Activated CD8-positive, alpha-beta memory T cell treated with anti-CD3 and anti-CD28 coated beads, Interleukin-2, amount 50 U/mL, for 1 hour (primary cell): ENCODE results near the gene ATCAY.
"Not testable (repeated sequence)": the region's sequence is repeated elsewhere in the genome, so short reads cannot be mapped to it uniquely, and the experiment has no call there.

Experiments
- DNase-seq: peaks from one replicate; pipeline ENCODE4 v3.0.0-alpha.2; 2020; ENCODE audit errors: extremely low read depth

The ATCAY gene

DNA sequence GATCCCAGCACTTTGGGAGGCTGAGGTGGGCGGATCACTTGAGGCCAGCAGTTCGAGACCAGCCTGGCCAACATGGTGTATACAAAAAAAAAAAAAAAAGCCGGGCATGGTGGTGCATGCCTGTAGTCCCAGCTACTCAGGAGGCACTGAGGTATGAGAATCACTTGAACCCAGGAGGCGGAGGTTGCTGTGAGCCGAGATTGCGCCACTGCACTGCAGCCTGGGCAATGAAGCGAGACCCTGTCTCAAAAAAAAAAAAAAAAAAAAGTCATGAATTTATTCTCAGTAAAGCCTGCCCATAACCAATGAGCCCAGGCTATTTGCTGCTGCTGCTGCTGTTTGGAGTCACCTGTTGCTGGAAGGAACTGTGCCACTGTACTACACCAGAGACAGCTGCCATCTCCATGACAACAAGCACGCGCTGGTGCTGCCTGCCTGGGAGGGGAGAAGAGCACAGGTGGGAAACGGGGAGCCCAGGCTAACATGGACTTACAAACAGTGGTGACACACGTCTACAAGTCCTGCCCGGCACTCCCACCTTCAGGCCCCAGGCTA lies 23.0 kb upstream of the ATCAY start:
- no peak for DNase-seq

DNA sequence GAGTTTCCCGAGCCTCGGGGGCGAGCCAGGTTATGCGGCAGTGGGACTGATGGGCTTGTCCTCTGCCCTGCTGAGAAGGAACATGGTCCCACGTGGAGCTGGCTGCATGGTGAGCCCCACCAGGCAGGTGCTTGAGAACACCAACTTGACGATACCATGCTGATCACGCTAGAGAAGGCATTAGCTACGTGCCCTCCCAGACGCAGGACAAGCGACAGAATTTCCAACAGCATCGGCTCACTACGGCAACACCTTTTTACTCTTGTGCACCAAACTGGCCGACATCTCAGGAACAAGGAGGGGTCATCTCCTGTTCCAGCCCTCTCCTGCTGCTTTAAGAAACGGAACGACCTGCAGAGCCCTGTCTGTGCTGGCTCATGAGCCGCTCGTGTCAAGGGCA lies 20.0 kb upstream of the ATCAY start:
- no peak for DNase-seq

DNA sequence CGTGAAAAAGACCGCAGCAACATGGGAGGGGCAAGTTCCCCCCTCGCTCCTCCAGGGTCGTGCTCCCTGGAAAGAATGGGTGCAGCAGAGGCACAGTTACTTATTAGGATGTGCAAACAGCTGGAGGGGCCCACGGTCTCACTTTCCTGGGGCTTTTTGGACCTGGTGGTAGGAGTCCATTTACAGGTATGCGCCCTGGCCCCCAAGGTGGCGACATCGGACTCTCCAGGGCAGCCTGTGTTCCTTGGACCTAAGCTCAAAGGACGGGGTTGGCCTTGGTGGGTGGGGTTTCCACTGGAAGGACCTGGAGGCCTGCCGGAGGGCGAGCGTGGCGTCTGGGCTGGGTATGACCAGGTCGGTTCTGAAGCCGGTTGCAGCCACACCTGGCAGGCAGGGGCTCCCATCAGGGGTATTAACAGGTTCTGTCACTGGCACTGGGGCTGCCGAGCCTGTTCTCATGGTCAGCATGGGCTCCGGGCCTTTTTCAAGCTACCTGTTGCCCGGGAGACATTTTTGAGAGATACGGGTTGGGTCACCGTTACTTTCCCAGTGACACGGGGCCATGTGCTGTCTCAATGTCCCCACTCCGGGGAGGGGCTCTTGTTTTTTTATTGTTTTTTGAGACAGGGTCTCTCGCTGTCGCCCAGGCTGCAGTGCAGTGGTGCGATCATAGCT lies 17.5 kb upstream of the ATCAY start:
- no peak for DNase-seq

DNA sequence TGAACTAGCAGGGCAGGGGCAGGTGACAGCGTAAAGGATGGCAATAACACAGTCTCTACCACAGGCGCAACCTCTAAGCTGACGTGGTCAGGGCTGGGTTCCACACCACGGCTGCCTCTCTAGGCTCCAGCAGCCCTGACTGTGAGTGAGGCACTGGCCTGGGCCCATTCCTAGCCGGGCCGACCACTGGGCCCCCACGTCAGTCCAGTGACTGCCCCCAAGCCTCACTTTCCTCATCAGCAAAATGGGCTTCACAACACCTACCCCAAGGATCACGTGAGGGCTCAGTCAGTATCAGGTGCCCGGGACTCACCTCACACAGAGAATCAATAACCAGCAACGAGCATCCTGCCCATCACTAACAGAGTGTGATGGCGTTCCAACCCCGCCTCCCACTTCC lies 16.8 kb upstream of the ATCAY start:
- no peak for DNase-seq

DNA sequence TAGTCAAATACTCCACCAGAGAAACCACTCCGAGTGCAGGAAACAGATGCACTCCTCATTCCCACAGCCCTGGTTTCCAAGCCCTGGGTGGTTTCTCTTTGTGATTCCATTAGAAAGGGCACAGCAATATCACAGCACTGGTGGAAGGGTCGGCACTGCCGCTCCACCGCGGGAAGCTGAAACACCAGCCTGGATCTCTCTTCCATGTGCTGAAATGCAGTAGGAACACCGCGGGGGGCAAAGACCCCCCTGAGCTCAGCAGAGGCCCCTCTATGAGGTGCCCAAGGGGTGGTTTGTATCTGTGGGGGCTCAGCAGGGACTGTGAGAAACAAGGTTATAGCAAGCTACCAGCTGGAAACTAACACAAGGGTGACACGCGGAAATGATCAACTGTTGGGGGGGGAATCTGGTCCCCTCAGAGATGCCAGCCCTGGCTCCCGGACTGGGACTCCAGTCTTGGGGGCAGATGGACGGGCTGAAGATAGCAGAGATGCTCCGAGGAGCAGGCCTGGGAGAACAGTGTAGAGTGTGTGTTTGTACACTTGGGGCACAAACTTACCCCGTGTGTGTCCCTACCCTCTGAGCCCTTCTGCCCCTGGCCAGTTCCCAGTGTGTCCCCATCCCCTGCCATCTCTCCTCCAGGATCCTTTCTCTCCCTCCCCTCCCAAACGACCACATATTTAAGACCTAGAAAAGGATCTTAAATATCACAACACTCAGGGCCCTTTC lies 13.4 kb upstream of the ATCAY start:
- DNase-seq, result no peak

DNA sequence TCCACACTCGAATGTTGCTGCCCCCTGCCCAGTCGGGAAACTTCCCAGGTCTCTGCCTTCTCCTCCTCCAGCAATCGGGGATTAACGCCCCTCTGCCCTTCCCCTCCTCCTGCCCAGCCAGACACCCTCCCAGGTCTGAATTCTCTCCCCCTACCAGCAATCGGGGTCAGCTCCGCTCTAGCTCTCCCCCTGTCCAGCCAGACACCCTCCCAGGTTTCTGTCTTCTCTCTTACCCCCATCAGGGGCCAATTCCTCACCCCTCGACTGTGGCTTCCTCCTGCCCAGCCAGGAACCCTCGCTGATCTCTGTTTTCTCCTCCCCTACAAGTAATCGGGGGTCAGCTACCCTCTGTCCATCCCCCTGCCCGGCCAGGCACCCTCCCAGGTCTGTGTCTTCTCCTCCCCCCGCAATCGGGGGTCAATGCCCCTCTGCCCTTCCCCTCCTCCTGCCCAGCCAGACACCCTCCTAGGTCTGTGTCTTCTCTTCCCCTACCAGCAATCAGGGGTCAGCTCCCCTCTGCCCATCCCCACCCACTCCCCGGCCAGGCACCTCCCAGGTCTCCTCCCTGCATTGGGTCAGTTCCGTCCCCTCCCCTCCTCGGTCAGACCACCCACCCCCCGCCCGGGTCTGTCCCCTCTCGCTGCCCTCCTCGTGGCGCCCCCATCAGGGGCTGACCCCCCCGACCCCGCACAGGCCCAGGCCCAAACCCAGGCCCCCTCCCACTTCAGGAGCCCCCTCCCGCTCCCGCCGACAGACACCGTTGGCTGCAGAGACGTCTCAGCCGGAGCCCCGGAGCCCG lies 12.3 kb upstream of the ATCAY start:
- DNase-seq, result no peak

DNA sequence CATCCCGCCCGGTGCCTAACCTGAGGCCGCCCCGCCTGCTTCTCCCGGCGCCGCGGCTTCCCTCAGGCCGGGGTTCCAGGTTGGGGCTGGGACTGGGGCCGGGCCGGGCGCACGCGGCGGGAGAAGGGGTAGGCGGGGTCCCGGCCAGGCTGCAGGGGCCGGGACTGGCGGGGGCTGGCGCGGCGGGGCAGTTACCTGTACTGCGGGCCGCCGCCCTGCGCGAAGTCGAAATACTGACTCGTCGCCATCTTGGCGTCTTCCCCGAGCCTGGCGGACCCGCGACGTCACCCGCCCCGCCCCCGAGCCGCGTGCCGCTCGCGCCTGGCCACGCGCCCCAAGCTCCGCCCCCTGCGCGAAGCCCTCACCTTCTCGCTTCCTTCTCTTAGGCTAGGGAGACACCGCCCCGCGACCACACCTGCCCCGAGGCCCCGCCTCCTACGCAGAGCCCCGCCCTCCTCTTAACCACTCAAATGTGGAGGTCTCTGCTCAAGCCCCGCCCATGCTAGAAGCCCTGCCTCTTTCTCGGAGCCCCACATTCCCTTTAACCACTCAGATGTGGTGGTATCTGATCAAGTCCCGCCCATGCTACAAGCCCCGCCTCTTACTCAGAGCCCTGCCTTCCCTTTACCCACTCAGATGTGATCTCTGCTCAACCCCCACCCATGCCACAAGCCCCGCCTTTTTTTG lies 11.6 kb upstream of the ATCAY start, which contains the start of gene ZFR2:
TSS of gene ZFR2 (minus strand) at position 269 of the 687 bp plus-strand sequence. CDS start at position 248, 21 bp downstream.
- DNase-seq, result no peak

DNA sequence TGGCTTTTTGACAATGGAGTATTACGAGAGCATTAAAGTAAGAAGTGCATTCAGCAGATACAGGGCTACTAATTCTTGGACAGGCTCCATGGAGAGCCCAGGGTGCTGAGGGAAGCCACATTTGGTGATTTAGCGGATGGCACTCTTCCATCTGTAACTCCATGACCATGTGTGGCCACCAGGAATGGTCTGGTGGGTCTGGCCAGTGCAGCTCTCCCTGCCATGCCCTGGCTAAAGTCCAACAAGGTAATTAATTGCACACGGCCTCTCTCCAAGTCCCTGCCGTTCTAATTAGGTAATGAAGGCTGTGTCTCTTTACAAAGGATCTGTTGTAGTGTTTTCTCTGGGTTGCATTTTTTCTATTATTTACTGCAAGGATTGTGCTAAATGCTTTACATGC lies 7.3 kb upstream of the ATCAY start:
- DNase-seq, result no peak

DNA sequence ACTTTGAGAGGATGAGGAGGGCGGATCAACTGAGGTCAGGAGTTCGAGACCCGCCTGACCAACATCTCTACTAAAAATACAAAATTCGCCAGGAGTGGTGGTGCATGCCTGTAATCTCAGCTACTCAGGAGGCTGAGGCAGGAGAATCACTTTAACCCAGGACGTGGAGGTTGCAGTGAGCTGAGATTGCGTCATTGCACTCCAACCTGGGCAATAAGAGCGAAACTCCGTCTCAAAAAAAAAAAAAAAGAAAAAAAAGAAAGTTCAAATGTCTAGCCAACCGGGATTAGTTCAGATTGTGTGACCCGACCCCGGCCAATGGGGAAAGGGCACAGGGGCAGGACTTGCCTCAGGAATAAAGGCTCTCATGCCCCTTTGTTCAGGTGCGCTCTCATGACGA lies 5.8 kb upstream of the ATCAY start:
- DNase-seq, result not testable (repeated sequence)

DNA sequence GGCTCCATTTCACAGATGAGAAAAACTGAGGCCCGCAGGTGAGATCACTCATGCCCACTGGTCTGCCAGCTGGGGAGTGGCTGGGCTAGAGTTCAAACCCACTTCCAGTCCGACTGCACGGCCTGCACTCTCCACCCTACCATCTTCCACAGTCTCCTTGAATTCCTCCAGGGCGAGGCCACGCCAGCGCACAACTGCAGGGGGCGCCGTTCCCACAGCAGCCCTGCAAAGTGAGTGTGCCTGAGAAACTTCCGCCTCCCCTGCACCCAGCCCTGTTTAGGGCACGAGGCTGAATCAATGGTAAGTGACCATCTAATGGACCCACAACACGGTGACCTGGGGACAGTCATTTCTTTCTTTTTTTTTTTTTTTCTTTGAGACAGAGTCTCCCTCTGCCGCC lies 829 bp upstream of the ATCAY start:
- no peak for DNase-seq

DNA sequence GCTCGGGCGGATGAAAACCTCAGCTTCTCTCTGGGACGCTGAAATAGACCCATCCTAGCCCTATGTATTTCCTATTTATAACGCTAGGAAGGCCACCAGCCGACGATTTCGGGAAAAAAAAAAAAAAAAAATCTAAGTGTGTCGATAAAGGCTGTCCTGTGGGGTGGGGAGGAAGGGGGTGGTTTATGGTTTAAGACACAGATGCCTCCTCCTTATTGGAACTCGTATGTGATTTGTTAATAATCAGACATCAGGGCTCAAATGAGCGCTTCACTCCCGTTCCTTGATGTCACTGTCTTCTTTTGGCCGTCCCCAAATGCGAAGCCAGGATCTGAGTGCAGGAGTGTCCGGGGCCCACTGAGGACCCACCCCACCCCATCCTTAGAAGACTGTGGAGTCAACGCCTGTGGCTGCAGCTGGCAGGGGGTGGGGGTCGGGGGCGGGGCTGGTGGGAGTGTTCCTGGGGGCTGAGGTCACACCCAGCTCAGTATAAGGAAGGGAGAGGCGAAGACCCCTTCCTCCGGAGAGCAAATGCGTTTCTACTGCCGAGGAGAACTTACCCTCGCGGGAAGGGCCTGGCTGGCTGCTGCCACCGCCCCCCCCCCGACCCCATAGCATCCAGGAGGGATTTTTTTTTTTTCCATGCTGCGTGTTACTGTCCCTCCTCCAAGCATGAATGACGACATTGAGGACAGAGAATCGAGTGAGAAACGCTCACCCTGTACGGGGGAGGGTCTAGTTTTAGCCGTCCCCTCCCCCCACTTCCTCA lies 971 bp downstream of the ATCAY start:
- DNase-seq, result no peak

DNA sequence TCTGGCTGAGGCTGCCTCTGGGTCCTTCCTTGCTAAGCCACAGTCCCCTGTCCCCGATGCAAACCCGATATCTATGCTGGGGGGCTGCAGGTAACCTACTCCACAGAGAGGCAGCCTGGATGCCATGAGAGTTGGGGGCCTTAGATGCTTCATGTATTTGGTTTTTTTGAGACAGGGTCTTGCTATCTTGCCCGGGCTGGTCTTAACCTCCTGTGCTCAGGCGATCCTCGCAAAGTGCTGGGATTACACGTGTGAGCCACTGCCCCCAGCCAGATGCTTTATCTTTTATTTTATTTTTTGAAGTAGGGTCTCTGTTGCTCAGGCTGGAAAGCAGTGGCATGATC lies 1.5 kb downstream of the ATCAY start:
- DNase-seq, result no peak

DNA sequence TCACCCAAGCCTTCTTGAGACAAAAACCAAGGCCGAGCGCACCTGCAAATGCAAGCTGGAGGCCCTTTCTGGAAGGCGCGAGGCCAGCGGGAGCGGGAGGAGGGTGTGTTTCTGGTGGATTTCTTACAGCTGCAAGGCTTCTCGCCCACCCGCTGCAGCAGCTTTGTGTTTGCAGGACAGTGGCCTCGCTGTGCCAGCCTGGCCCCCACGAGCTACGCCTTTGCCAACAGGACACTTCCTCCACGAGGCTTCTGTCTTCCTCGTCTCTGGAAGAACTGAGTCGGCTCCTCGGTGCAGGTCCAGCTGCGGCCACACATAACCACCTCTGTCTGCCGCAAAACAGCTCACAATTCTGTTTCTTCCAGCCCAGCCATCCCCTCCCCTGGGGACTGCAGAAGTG lies 10.1 kb downstream of the ATCAY start:
- no peak for DNase-seq

DNA sequence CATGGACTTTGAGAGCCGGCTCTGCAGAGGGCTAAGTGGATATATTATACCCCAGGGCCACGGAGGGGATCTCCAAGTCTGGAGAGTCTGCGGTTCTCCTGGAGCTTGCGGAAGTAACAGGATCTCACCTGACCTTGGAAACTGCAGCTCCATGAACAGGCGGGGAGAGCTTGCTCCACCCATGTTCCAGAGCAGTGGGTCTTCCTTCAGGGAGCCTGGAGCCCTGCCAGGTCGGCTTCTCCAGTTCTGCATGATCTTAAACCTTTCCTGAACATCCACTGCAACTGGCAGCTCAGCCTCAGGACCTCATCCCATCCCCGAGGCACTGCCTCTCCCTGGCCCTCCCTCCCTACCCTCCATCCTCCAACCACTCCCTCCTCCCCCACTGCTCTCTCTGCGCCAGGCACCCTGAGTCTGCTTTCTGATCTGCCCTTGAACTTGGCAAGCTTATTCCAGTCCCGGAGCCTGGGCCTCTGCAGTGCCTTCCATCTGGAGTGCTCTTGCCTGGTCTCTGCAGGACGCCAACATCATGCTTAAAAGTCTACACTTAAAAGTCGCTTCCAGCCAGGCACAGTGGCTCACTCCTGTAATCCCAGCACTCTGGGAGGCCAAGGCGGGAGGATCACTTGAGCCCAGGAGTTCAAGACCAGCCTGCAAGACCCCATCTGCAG lies 13.2 kb downstream of the ATCAY start:
- no peak for DNase-seq

DNA sequence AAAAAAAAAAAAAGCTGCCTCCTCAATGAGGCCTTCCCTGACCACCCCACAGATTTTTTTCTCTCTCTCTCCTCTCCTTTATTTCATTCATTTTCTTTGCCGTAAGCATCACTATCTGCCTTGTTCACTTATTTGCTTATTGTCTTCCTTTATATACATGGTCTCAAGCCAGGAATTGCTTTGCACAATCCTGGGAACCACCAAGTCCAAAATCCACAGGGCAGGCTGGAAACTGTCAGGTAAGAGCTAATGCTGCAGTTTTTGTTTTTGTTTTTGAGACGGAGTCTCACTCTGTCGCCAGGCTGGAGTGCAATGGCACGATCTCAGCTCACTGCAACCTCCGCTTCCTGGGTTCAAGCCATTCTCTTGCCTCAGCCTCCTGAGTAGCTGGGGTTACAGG lies 14.5 kb downstream of the ATCAY start:
- DNase-seq, result not testable (repeated sequence)

DNA sequence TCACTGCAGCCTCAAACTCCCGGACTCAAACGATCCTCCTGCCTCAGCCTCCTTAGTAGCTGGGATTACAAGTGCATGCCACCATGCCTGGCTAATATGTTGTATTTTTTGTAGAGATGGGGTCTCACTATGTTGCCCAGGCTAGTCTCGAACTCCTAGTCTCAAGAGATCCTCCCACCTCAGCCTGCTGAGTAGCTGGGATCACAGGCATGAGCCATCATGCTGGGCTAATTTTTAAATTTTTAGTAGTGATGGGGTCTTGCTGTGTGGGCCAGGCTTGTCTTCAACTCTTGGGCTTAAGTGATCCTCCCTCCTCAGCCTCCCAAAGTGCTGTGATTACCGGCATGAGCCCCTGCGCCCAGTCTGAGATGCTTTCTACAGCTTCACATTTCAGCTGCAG lies 15.3 kb downstream of the ATCAY start:
- DNase-seq, result no peak

DNA sequence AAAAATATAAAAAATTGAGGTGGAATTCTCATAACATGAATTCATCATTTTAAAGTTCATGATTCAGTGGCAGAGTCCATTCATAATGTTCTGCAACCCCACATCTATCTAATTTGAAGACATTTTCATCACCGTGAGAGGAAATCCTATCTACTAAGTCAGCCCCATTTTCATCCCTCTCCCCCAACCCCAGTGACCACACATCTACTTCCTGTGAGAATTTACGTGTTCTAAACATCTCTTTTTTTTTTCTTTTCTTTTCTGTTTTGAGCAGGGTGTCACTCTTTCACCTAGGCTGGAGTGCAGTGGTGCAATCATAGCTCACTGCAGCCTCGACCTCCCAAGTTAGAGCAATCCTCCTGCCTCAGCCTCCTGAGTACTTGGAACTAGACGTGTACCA lies 17.5 kb downstream of the ATCAY start:
- DNase-seq, result no peak

DNA sequence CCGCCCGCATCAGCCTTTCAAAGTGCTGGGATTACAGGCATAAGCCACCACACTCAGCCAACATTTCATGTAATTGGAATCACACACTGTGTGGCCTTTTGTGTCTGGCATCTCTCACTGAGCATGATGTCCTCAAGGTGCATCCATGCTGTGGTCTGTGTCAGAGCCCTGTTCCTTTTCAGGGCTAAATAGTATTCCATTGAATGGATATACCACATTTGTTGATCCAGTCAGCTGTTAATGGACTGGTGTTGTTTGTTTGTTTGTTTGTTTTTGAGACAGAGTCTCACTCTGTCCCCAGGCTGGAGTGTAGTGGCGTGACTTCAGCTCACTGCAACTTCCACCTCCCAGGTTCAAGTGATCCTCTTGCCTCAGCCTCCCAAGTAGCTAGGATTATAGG lies 17.9 kb downstream of the ATCAY start:
- DNase-seq, result no peak

DNA sequence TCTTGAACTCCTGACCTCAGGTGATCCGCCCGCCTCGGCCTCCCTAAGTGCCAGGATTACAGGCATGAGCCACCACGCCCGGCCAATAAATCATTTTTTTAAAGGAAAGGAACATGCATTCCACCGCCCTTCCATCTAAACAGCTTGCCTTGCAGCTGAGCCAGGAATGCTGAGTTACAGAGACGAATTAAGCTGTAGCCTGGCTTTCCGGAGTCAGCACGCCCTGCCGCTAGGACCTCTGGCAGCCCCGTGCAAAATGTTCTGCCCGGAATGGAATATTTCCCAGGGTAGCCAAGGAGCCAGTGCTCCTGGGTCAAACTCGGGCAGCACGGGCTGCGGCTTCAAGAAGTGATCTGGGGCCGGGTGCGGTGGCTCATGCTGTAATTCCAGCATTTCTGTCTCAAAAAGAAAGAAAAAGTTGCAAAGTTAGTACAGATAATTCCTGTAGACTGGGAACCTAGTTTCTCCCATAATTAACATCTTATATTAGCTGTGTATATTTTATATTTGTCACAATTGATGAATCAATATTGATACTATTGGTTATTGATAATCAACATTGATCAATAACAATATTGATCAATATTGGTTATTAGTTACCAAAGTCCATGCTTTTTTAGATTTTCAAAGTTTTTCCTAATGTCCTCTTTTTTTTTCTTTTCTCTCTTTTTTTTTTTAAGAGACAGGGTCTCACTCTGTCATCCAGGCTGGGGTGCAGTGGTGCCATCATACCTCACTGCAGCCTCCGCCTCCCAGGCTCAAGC lies 19.2 kb downstream of the ATCAY start:
- no peak for DNase-seq
